HG02588 (cell line): ENCODE results near the gene C1orf105.
A peak's percentile ranks its signal among the peaks of the same experiment; 100 is the strongest.
"Not testable (repeated sequence)": the region's sequence is repeated elsewhere in the genome, so short reads cannot be mapped to it uniquely, and the experiment has no call there.

Source experiments
- ATAC-seq: cut with Tn5 transposase; IDR thresholded peaks from one replicate; pipeline ENCODE4 v1.9.1; 2021; ENCODE audit warnings: mild to moderate bottlenecking, moderate library complexity; ENCODE audit not compliant: unreplicated experiment

Gene C1orf105

GRCh38 chr1:172420385-172420784, at the start of gene C1orf105:
TSS of gene C1orf105 (plus strand) at chr1:172420685. CDS start at chr1:172420886, 201 bp downstream.
- no peak for ATAC-seq

- ATAC-seq, result not testable (repeated sequence)
Observed at GRCh38 chr1:172371646-172372045, 48.8 kb upstream of the C1orf105 start.

GRCh38 chr1:172373864-172374263, 46.6 kb upstream of the C1orf105 start:
- no peak for ATAC-seq

GRCh38 chr1:172375211-172375631, 45.3 kb upstream of the C1orf105 start:
- no peak for ATAC-seq

- no peak for ATAC-seq
Observed at GRCh38 chr1:172376431-172376830, 44.1 kb upstream of the C1orf105 start.

- ATAC-seq, result no peak
Observed at GRCh38 chr1:172377565-172377964, 42.9 kb upstream of the C1orf105 start.

- ATAC-seq, result no peak
Observed at GRCh38 chr1:172378109-172378760, 42.2 kb upstream of the C1orf105 start.

GRCh38 chr1:172380441-172381244, 39.8 kb upstream of the C1orf105 start:
- peak; percentile 54 for ATAC-seq

- no peak for ATAC-seq
Observed at GRCh38 chr1:172381946-172382345, 38.5 kb upstream of the C1orf105 start.

GRCh38 chr1:172382406-172382805, 38.1 kb upstream of the C1orf105 start:
- no peak for ATAC-seq

- ATAC-seq, result no peak
Observed at GRCh38 chr1:172382990-172383389, 37.5 kb upstream of the C1orf105 start.

GRCh38 chr1:172383536-172383935, 36.9 kb upstream of the C1orf105 start:
- no peak for ATAC-seq

- ATAC-seq, result no peak
Observed at GRCh38 chr1:172384656-172385055, 35.8 kb upstream of the C1orf105 start.

- no peak for ATAC-seq
Observed at GRCh38 chr1:172386046-172386445, 34.4 kb upstream of the C1orf105 start.

GRCh38 chr1:172388490-172388889, 32.0 kb upstream of the C1orf105 start:
- no peak for ATAC-seq

GRCh38 chr1:172390301-172390682, 30.2 kb upstream of the C1orf105 start:
- ATAC-seq, result no peak

GRCh38 chr1:172390683-172391551, 29.6 kb upstream of the C1orf105 start:
- no peak for ATAC-seq

- no peak for ATAC-seq
Observed at GRCh38 chr1:172391976-172392375, 28.5 kb upstream of the C1orf105 start.

- ATAC-seq, result no peak
Observed at GRCh38 chr1:172393354-172393753, 27.1 kb upstream of the C1orf105 start.

GRCh38 chr1:172394141-172394751, 26.2 kb upstream of the C1orf105 start:
- ATAC-seq, result peak; percentile 88

- ATAC-seq, result no peak
Observed at GRCh38 chr1:172394811-172395210, 25.7 kb upstream of the C1orf105 start.
